Breast epithelium (tissue), 4 donors: ENCODE results near the gene RALGDS. TPM values are rescaled to one million over a fixed set of nuclear protein-coding genes. Genes with fewer than 3 reads are reported as not detected.

Experiments
- DNase-seq, 2 donors: peaks; one replicate each; pipeline ENCODE4 v3.0.0-alpha.2; 2019; ENCODE audit warnings: low spot score in 2 of 2
- H3K27ac ChIP-seq, 2 donors: fragments of 200-600 bp; sonication (generic) in 1 of 2; one replicate each; pipeline ENCODE4 v1.5.1; 2016 to 2019; ENCODE audit warnings: mild to moderate bottlenecking in 1 of 2
- H3K27me3 ChIP-seq, 2 donors: fragments of 200-600 bp; sonication (generic) in 1 of 2; one replicate each; pipeline versions ENCODE4 v1.5.1 to v1.6.0; 2017 to 2019; ENCODE audit warnings: control low read depth in 1 of 2, mild to moderate bottlenecking in 1 of 2
- H3K36me3 ChIP-seq: fragments of 200-600 bp; one replicate; pipeline ENCODE4 v1.5.1; 2019
- H3K4me1 ChIP-seq, 2 donors: fragments of 200-600 bp; sonication (generic); one replicate each; pipeline ENCODE4 v1.5.1; 2016 to 2019; ENCODE audit warnings: control low read depth in 1 of 2
- H3K4me3 ChIP-seq, 3 donors: fragments of 200-600 bp; sonication (generic); 1 replicate in 2 of 3; 2 replicates in 1 of 3; pipeline ENCODE4 v1.5.1; 2016 to 2019; ENCODE audit warnings: mild to moderate bottlenecking in 3 of 3, moderate library complexity in 2 of 3
- H3K9me3 ChIP-seq, 2 donors: fragments of 200-600 bp; sonication (generic) in 1 of 2; one replicate each; pipeline ENCODE4 v1.5.1; 2016 to 2019; ENCODE audit warnings: control low read depth in 1 of 2
- POLR2A ChIP-seq: fragments of 450-650 bp; IDR thresholded peaks from one replicate; pipeline ENCODE4 v1.6.1; 2016; ENCODE audit warnings: antibody characterized with exemption, mild to moderate bottlenecking, moderate library complexity
- POLR2AphosphoS5 ChIP-seq, 3 donors: sonication (generic); formaldehyde crosslinking; IDR thresholded peaks; one replicate each; pipeline ENCODE4 v1.6.1; 2017; ENCODE audit warnings: antibody characterized with exemption in 3 of 3
- intact Hi-C: fragments of 100-400 bp; cut with DNase I; formaldehyde crosslinking; loops from one replicate; pipeline ENCODE4 v1.15.1; 2023; ENCODE audit warnings: low total_unique reads
- total RNA-seq, 3 donors: library from RNA; depleted of rRNA; stranded (reverse); fragments of >200 nt; gene quantifications; one replicate each; pipeline ENCODE4 v1.1.0, GENCODE V29; 2016
- TF ChIP-seq, protein P1 (sequence below), 3 donors: fragments of 450-650 bp; IDR thresholded peaks; one replicate each; pipeline ENCODE4 v1.5.1; 2016 to 2017; ENCODE audit warnings: antibody characterized with exemption in 3 of 3, mild to moderate bottlenecking in 3 of 3, moderate library complexity in 3 of 3

The RALGDS gene
- total RNA-seq, 3 donors from 2014 or later: 52.0 to 94.1 (median 79.3) TPM

- TF ChIP-seq POLR2A (no peak), POLR2AphosphoS5 (IDR thresholded peaks at IDR 0.05) (peak in 1 of 3 donors; percentile 31)
- TF ChIP-seq, protein P1, sequence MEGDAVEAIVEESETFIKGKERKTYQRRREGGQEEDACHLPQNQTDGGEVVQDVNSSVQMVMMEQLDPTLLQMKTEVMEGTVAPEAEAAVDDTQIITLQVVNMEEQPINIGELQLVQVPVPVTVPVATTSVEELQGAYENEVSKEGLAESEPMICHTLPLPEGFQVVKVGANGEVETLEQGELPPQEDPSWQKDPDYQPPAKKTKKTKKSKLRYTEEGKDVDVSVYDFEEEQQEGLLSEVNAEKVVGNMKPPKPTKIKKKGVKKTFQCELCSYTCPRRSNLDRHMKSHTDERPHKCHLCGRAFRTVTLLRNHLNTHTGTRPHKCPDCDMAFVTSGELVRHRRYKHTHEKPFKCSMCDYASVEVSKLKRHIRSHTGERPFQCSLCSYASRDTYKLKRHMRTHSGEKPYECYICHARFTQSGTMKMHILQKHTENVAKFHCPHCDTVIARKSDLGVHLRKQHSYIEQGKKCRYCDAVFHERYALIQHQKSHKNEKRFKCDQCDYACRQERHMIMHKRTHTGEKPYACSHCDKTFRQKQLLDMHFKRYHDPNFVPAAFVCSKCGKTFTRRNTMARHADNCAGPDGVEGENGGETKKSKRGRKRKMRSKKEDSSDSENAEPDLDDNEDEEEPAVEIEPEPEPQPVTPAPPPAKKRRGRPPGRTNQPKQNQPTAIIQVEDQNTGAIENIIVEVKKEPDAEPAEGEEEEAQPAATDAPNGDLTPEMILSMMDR (IDR thresholded peaks at IDR 0.05): no peak
- H3K36me3 ChIP-seq: peaks cover 2% of the 10 kb centered on the region
- H3K4me3 ChIP-seq: peak overlapping the region in 1 of 3 donors; percentile 55
- H3K9me3 ChIP-seq: no peaks in the 10 kb centered on the region
- H3K27ac ChIP-seq: peak overlapping the region; percentile 82 to 98
- intact Hi-C loops: no loop called here
- DNase-seq: no peak
- peaks cover 43 to 60% of the 10 kb centered on the region in 2 donors for H3K4me1 ChIP-seq
- H3K27me3 ChIP-seq: no peaks in the 10 kb centered on the region
Measured at GRCh38 chr9:133113163-133113948, 7.7 kb downstream of the RALGDS start.

- TF ChIP-seq POLR2A (no peak), POLR2AphosphoS5 (IDR thresholded peaks at IDR 0.05) (peak in 2 of 3 donors; percentile 27 to 70)
- TF ChIP-seq, protein P1 (IDR thresholded peaks at IDR 0.05): no peak
- peak in 1 of 2 donors; percentile 65 for DNase-seq
- H3K4me1 ChIP-seq: peaks cover 36 to 53% of the 10 kb centered on the region in 2 donors
- intact Hi-C loops: no loop called here
- peak overlapping the region in 1 of 3 donors; percentile 55 for H3K4me3 ChIP-seq
- H3K27me3 ChIP-seq: no peaks in the 10 kb centered on the region
- H3K36me3 ChIP-seq: peaks cover 9% of the 10 kb centered on the region
- H3K27ac ChIP-seq: peak overlapping the region; percentile 82 to 98
- H3K9me3 ChIP-seq: no peaks in the 10 kb centered on the region
Measured at GRCh38 chr9:133112663-133113026, 8.4 kb downstream of the RALGDS start.

GRCh38 chr9:133111808-133112662, 9.0 kb downstream of the RALGDS start:
- H3K36me3 ChIP-seq: peaks cover 15% of the 10 kb centered on the region
- TF ChIP-seq, protein P1 (IDR thresholded peaks at IDR 0.05): no peak
- TF ChIP-seq POLR2A (no peak), POLR2AphosphoS5 (IDR thresholded peaks at IDR 0.05) (no peak)
- H3K4me1 ChIP-seq: peaks cover 36 to 47% of the 10 kb centered on the region in 2 donors
- intact Hi-C loops: no loop called here
- H3K27me3 ChIP-seq: no peaks in the 10 kb centered on the region
- DNase-seq: no peak
- peak overlapping the region; percentile 82 to 98 for H3K27ac ChIP-seq
- H3K9me3 ChIP-seq: no peaks in the 10 kb centered on the region
- no peak overlapping the region for H3K4me3 ChIP-seq

- TF ChIP-seq POLR2AphosphoS5 (IDR thresholded peaks at IDR 0.05): no peak
- no peak for TF ChIP-seq POLR2A
- TF ChIP-seq, protein P1 (IDR thresholded peaks at IDR 0.05): no peak
- intact Hi-C loops: no loop called here
- Histone ChIP-seq H3K36me3 (peaks cover 19% of the 10 kb centered on the region), H3K27me3 (no peaks in the 10 kb centered on the region), H3K9me3 (no peaks in the 10 kb centered on the region), H3K4me3 (no peak overlapping the region), H3K4me1 (peaks cover 26 to 27% of the 10 kb centered on the region in 2 donors), H3K27ac (no peak overlapping the region)
- no peak for DNase-seq
Measured at GRCh38 chr9:133109931-133110650, 10.9 kb downstream of the RALGDS start.
